ENCODE results near the gene KDM4B.
"Not testable (repeated sequence)": the region's sequence is repeated elsewhere in the genome, so short reads cannot be mapped to it uniquely, and the experiment has no call there.

The KDM4B gene

DNA sequence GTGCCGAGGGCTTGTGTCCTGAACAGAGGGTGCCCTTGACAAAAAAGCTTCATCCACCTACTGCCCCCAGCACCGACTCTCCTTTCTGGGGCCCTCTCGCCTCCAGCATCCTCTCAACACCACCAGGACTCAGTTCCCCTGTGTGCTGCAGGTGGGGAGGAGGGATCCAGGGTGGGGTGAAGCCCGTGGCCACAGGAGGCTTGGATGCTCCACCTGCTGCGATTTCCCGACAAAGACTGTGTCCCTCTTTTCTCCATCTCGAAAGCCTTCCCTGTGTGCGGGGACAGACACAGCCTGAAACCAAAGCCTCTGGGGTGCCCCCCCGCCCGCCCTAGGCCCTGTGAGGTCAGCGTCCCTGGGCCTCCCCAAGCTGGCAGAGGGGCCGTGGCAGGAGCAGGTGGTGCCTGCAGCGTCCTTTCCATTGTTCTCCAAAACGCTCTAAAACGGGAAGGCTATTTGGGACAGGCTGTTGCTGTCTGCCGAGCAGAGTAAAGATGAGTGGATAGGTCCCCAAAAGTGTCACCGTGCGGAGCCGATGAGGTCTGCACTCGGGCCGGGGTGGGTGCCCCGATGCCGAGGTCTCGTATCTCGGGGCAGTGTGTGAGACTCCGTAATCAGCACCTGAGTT lies 186.0 kb downstream of the KDM4B start:
- DNase-seq = no peak

DNA sequence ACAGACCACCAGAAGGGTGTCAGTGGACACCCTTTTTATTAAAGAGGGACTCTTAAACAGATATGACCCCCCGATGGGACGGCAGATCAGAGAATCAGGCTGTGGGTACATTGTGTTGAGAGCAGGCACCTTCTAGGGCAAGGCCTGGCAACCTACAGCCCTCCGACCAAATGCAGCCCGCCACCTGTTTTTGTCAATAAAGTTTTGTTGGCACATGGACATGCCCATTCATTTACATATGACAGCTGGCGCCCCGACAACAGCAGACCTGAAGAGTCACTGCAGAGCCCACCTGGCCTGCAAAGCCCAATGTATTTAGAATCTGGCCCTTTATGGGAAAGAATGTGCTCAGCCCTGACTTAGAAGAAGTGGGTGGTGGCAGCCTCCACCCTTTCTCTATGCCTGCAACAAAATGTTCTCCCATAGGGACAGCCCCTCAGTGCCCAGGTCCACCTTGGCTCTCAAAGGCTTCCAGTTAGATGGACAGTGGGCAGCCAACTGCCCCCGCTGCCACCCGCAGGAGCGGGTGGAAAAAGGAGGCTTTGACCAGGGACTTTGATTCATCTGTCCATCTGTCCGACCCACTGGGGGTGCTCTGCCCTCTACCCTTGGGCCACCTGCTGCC lies 186.8 kb downstream of the KDM4B start:
- no peak for DNase-seq

DNA sequence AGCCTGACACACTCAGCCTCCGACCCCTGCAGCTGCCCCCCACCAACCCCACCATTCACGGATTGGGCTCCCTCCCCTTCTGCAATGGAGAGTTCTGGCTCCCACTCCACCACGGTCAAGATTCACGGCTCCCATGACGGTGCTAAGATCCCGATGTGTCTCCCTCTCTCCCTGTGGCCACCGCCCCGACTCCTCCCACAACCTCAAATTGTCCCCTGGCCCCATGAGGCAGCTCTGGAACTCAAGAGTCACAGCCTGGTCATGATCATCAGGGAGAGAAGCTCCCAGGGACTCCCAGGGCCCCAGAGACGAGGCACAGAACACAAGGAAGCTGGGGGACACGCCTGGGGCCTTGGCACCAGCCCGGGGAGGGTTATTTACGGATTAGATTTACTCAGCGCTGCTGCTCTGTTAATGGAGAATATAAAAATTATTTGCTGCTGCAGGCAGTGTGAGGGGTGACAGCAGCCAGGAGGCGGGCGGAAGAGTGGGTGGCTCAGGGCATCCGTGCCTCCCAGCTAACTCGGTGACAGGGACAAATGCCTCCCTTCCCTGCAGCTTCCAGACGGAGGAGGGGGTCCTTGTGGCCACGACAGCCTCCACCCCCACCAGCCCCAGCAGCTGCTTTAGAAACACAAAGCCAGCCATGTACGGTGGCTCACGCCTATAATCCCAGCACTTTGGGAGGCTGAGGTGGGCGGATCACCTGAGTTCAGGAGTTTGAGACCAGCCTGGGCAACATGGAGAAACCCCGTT lies 187.5 kb downstream of the KDM4B start:
- DNase-seq = no peak

DNA sequence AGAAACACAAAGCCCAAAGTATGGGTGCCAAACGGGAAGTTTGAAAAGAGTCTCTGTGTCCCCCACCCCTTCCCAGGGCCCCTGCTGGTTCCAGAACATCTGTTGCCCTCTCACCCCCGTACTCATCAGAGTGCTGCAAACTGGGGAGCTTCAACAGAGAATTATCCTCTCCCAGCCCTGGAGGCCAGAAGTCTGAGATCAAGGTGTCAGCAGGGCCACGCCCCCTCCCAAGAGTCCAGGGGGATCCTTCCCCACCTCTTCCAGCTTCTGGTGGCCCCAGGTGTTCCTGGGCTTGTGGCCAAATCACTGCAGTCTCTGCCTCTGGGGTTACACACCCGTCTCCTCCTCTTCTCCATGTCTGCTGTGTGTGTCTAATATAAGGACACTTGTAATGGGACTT lies 188.3 kb downstream of the KDM4B start:
- DNase-seq = no peak

DNA sequence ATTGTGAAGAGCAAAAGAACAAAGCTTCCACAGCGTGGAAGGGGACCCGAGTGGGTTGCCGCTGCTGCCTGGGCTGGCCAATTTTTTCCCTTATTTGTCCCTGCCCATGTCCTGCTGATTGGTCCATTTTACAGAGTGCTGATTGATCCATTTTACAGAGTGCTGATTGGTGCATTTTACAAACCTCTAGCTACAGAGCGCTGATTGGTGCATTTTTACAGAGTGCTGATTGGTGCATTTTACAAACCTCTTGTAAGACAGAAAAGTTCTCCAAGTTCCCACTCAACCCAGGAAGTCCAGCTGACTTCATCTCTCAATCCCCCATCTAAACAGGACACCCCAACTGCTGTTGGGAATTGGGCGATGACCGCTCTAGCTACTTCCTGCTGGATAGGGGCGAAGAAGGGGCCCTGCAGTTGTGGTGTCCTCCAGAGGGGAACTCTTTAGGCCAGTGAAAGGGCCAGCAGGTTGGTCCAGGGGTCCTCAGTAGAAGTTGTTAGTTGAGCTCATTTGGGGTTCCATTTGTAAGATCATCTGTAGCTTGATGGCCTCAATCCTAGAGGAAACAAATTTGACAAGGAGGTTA lies 189.7 kb downstream of the KDM4B start:
- not testable (repeated sequence) for DNase-seq

DNA sequence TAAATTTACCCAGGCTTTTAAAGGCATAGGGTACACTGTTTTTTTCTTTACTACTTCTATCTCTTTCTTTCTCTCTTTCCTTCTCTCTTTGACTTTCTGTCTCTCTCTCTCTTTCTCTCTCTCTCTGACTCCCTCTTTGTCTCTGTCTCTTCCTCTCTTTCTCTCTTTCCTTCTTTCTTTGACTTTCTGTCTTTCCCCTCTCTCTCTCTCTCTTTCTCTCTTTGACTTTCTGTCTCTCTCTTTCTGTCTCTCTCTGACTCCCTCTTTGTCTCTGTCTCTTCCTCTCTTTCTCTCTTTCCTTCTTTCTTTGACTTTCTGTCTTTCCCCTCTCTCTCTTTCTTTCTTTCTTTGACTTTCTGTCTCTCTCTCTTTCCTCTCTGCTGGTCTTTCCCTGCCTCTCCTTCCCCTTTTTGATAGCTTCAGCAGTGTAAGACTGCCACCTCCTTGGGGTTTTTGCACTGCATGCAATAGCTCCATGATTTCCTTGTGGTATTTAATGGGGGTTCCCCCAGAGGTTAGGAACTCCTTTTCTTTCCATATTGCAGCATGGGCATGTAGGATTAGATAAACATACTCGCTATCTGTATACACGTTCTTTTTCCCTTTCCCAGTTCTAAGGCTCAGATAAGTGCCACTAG lies 191.4 kb downstream of the KDM4B start:
- DNase-seq = not testable (repeated sequence)

DNA sequence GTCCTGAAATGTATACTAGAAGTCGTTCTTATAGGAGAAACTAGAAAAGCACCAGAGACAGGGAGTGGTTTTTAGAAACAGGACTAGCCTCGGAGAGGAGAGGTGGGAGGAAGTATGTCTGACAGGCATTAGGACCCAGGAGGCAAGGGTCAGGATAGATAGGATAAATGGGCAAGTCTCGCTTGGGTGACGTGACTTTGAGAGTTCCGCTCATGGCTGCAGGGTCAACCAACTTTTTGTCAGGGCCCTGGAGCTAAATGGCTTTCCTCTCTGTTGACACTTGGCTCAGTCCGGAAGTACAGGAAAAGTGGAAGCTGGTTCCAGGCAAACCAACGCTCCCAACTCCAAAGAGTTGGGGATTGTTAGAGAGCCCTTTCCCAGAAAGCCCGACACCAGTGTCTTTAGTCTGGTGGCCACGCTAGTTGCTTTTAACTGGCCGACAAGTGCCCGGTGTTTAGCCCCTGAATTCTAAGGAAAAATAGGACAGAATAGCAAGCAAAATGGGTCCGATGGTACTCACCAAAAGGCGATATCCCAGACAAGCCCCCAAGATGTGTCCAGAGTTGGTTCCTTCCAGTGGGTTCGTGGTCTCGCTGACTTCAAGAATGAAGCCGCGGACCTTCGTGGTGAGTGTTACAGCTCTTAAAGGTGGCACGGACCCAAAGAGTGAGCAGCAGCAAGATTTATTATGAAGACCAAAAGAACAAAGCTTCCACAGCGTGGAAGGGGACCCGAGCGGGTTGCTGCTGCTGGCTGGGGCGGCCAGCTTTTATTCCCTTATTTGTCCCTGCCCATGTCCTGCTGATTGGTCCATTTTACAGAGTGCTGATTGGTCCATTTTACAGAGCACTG lies 196.2 kb downstream of the KDM4B start:
- DNase-seq = not testable (repeated sequence)

DNA sequence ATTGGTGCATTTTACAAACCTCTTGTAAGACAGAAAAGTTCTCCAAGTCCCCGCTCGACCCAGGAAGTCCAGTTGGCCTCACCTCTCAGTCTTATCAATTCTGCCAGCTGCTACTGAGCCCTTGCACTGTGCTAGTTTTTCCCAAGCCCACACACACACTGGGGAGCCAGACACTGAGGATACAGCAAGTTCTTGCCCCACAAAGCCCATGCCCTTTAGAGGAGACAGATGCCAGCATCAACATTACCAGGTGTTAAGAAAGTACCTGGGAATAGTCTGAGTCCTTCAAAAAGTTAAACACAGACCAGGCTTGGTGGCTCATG lies 196.7 kb downstream of the KDM4B start:
- no peak for DNase-seq

DNA sequence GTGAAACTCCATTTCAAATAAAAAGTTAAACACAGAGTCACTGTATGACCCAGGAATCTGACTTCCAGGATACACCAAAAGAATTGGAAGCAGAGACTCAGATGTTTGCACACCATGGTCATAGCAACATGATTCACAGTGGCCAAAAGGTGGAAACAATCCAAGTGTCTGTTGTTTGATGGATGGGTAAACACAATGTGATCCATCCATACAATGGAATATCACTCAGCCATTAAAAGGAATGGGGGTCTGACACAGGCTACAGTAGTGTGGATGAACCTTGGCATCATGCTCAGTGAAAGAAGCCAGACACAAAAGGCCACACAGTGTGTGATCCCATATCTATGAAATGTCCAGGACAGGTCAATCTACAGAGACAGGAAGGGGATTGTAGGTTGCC lies 197.3 kb downstream of the KDM4B start:
- no peak for DNase-seq

DNA sequence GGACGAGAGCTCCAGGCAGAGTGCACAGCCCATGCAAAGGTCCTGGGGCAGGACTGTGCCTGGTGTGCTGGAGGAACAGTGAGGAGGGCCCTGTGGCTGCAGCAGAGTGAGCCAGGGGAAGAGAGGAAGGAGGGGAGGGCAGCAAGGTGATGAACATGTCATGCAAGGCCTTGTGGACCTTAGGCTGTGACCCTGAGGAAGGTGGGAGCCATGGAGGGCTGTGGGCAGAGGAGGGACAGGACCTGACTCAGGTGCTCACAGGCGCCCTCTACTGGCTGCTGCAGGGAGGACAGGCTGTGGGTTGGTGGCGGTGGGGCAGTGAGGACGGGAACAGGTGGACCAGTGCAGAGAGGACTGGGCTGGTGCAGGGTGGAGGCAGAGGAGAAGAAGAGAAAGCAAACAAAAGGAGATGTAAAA lies 201.4 kb downstream of the KDM4B start:
- DNase-seq = no peak

DNA sequence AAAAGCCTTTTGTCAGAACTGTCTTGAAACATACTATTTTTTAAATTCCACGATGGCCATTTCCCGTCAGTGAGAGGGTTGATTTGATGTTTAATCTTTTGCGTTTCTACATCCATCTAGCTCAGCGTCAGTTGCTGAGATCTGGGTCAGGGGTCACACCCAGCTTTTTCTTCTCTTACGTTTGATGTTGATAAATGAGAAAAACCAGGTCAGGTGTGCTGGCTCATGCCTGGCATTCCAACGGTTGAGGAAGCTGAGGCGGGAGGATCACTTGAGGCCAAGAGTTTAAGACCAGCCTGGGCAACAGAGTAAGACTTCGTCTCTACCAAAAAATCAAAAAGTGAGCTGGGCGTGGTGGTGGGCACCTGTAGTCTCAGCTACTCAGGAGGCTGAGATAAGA lies 202.8 kb downstream of the KDM4B start:
- no peak for DNase-seq

DNA sequence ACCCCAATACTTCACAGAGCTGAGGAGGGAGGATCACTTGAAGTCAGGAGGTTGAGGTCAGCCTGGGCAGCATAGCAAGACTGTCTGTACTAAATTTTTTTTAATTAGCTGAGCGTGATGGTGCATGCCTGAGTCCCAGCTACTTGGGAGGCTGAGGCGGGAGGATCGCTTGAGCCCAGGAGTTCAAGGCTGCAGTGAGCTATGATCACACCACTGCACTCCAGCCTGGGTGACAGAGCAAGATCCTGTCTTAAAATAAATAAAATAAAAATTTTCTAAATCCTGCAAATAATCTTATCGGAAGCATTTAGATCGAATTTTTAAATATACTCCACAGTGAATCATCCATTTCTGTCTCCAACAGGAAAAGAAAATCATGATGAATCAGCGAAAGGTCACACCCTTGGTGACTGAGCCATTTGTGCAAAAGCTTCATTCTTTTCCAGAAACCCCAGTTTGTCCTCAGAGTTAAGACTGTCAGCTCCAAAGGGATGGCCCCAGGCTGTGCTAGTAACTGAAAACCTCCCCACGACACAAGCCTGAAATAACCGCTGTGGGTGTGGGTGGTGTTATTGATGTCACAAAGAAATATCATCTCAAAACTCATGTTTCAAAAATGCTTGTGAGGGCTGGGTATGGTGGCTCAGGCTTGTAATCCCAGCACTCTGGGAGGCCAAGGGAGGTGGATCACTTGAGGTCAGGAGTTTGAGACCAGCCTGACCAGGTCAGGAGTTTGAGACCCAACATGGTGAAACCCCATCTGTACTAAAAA lies 204.1 kb downstream of the KDM4B start:
- no peak for DNase-seq

DNA sequence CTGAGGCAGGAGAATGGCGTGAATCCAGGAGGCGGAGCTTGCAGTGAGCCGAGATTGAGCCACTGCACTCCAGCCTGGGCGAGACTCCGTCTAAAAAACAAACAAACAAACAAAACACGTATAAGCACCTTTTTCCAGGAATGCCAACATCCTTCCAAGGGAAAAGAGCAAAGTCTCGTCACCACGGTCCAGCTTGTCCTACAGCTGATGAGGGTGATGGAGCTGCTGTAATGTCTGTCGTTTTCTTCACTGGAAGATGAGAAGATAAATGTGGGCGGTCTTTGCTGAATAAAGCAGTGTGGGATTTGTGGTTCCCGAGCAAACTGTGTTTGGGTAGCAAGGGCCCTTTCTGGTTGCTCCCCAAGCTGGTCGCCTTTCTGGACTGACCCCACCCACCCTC lies 205.1 kb downstream of the KDM4B start:
- no peak for DNase-seq

DNA sequence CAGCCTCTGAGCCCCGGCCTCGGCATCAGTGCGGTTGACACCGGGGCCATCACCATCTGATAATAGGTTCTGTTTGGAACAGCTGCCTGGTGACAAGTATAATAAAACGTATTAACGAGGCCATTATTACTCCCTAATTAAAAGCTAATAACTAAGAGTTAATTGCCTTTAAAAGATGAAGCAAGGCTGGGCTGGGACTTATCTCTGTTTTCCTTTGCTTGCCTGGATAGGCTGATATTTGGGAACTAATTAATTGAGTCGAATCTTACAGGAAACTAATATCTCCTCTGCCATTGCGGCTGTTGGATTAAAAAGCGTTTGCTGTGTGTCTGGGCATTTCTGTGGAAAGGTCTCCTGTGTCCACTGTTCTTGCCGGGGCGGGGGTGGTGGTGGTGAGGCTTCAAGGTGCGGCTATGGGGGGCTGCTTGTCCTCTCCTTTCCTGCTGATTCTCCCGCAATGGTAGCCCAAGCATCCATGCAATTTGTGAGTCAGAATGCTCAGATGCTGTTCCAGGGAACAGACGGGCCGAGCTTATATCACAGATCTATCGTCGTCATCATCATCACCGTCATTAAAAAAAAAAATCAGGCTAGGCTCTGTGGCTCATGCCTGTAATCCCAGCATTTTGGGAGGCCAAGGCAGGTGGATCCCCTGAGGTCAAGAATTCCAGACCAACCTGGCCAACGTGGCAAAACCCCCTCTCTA lies 209.0 kb downstream of the KDM4B start:
- no peak for DNase-seq

DNA sequence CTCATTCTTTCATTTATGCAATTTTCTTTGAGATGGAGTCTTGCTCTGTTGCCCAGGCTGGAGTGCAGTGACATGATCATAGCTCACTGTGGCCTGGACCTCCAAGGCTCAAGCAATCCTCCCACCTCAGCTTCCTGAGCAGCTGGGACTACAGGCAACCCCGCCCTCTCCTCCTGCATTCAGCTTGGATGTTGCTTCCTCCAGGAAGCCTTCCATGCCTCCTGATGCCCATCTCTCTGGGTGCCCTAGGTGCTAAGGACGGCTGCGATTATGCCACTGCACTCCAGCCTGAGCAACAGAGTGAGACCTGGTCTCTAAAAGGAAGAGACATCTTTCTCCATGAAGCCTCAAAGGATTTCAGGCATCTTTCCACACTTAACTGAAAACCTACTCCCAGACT lies 209.9 kb downstream of the KDM4B start:
- no peak for DNase-seq

DNA sequence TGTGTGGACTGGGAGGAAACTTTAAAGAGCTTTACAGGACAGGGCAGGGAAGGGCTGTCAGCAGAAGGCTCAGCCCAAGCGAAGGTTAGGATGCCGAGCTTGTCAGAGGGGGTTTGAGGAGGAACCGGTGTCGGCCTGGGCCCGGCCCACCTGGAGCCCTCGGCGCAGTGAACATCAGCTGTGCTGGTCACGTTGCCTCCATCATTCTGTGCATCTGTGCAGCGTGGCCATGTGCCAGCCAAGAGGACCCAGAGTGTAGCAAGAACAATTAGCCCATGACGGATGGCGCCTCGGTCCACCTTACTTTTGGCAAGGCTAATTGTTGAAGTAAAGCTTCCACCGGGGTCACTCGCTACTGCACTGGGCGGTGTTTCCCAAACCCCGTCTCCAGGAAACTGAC lies 210.3 kb downstream of the KDM4B start:
- DNase-seq = no peak

DNA sequence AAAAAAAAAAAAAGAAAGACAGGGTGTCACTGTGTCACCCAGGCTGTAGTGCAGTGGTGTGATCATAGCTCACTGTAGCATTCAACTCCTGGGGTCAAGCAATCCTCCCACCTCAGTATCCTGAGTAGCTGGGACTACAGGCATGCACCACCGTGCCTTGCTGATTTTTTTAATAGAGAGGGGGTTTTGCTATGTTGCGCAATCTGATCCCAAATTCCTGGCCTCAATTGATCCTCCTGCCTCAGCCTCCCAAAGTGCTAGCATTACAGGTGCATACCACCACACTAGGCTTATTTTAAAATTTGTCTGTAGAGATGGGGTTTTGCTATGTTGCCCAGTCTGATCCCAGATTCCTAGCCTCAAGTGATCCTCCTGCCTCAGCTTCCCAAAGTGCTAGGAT lies 212.4 kb downstream of the KDM4B start:
- DNase-seq = no peak

DNA sequence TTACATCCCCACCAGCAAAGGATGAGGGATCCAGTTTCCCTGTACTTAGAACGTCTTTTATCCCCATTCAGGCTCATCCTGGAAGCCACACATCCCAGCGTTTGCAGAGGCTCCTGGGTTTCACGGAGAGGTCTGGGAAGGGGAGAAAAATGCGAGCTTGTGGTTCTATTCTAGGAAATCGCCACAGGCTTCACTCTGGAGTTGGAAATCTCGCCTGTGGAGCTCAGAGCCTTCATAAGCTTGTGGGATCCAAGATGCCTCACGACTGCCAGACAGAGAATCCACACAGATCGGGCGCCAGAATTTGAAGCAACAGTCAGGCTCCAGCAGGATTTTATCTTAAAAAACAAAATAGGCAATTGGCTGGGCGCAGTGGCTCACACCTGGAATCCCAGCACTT lies 213.8 kb downstream of the KDM4B start:
- DNase-seq = no peak

DNA sequence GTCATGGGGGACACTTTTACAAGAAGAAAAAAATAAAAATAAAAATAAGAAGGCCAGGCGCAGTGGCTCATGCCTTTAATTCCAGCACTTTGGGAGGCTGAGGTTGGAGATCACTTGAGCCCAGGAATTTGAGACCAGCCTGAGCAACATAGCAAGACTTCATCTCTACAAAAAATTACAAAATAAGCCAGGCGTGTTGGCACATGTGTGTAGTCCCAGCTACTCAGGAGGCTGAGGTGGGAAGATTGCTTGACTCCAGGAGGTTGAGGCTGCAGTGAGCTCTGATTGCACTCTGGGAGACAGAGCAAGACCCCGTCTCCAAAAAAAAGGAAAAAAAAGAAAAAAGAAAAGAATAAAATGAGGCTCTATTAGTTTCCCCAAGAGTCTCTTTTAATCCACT lies 214.7 kb downstream of the KDM4B start:
- DNase-seq = no peak

DNA sequence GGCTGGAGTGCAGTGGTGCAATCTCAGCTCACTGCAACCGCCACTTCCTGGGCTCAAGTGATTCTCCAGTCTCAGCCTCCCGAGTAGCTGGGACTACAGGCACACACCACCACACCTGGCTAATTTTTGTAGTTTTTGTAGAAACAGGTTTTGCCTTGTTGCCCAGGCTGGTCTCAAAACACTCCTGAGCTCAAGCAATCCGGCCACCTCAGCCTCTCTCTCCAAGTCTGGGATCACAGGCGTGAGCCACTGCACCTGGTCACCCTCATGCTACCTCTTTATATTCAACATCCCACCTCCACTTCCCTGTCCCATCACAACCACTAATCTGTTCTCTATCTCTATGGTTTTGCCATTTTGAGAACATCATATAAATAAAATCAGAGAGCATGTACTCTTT lies 216.0 kb downstream of the KDM4B start:
- no peak for DNase-seq
